Nephron progenitor cell (in vitro differentiated cells): Measurements from ENCODE around the gene NAA40.

Experiments
- DNase-seq: peaks from one replicate; pipeline ENCODE4 v3.0.0; 2021
- H3K27ac Mint-ChIP-seq: 2 replicates; pipeline ENCODE4 v1.8.0; 2021; ENCODE audit warnings: mild to moderate bottlenecking, moderate library complexity, mixed read lengths
- H3K27me3 Mint-ChIP-seq: 2 replicates; pipeline ENCODE4 v1.8.0; 2021; ENCODE audit warnings: mild to moderate bottlenecking, low read depth, mixed read lengths; ENCODE audit not compliant: poor library complexity
- H3K36me3 Mint-ChIP-seq: 2 replicates; pipeline ENCODE4 v1.8.0; 2021; ENCODE audit warnings: low read depth, mixed read lengths
- H3K4me1 Mint-ChIP-seq: 2 replicates; pipeline ENCODE4 v1.8.0; 2021; ENCODE audit warnings: mixed read lengths
- H3K4me3 Mint-ChIP-seq: 2 replicates; pipeline ENCODE4 v1.8.0; 2021; ENCODE audit warnings: mild to moderate bottlenecking, moderate library complexity, mixed read lengths
- H3K9me3 Mint-ChIP-seq: 2 replicates; pipeline ENCODE4 v1.8.0; 2021; ENCODE audit warnings: mild to moderate bottlenecking, moderate library complexity, mixed read lengths
- CTCF ChIP-seq: fragments of 200-600 bp; sonication (generic); IDR thresholded peaks from 2 replicates; pipeline ENCODE4 v1.5.0; 2021; ENCODE audit warnings: antibody characterized with exemption

Gene NAA40

GRCh38 chr11:63913866-63914830, 24.7 kb upstream of the NAA40 start:
- Mint-ChIP-seq H3K9me3 (no peaks in the 10 kb centered on the region), H3K4me1 (peaks cover 63% of the 10 kb centered on the region), H3K27ac (peak overlapping the region; percentile 66), H3K36me3 (peaks cover 17% of the 10 kb centered on the region), H3K4me3 (peak overlapping the region; percentile 68), H3K27me3 (no peaks in the 10 kb centered on the region)
- DNase-seq: no peak
- no peak for TF ChIP-seq CTCF

- peak; percentile 30 for DNase-seq
- Mint-ChIP-seq H3K4me3 (peak overlapping the region; percentile 91), H3K27ac (peak overlapping the region; percentile 75), H3K27me3 (no peaks in the 10 kb centered on the region), H3K4me1 (peaks cover 58% of the 10 kb centered on the region), H3K36me3 (peaks cover 17% of the 10 kb centered on the region), H3K9me3 (no peaks in the 10 kb centered on the region)
- no peak for TF ChIP-seq CTCF
Observed at GRCh38 chr11:63914896-63915691, 23.7 kb upstream of the NAA40 start.

GRCh38 chr11:63915961-63916836, 22.6 kb upstream of the NAA40 start:
- peaks cover 17% of the 10 kb centered on the region for H3K36me3 Mint-ChIP-seq
- H3K9me3 Mint-ChIP-seq: no peaks in the 10 kb centered on the region
- DNase-seq: peak; percentile 85
- no peaks in the 10 kb centered on the region for H3K27me3 Mint-ChIP-seq
- peak; percentile 58 for TF ChIP-seq CTCF
- H3K4me1 Mint-ChIP-seq: peaks cover 56% of the 10 kb centered on the region
- peak overlapping the region; percentile 84 for H3K27ac Mint-ChIP-seq
- peak overlapping the region; percentile 91 for H3K4me3 Mint-ChIP-seq

GRCh38 chr11:63916837-63917691, 21.7 kb upstream of the NAA40 start, which contains the start of gene RCOR2:
TSS of gene RCOR2 (minus strand) at chr11:63917164. CDS start at chr11:63916456, 708 bp downstream.
- H3K4me3 Mint-ChIP-seq: peak within 1 kb of the TSS; percentile 91
- peaks cover 17% of the 10 kb centered on the region for H3K36me3 Mint-ChIP-seq
- TF ChIP-seq CTCF: no peak
- H3K4me1 Mint-ChIP-seq: peaks cover 57% of the 10 kb centered on the region
- H3K27me3 Mint-ChIP-seq: no peaks in the 10 kb centered on the region
- peaks cover 3% of the 10 kb centered on the region for H3K9me3 Mint-ChIP-seq
- DNase-seq: peak; percentile 88
- H3K27ac Mint-ChIP-seq: peak within 1 kb of the TSS; percentile 96
